Endometrium (tissue), 2 donors: Measurements from ENCODE around the gene FAM161B.
"Not testable (repeated sequence)": the region's sequence is repeated elsewhere in the genome, so short reads cannot be mapped to it uniquely, and the experiment has no call there.

Source experiments
- FAIRE-seq: peaks from 2 replicates; lab custom pipeline; 2012; peaks lifted over from hg19 to GRCh38; lab: Jason Lieb, UNC
- donor health status: control.
- donor health status: control.

The FAM161B gene

GRCh38 chr14:73942180-73942579 lies 7.7 kb downstream of the FAM161B start:
- no peak for FAIRE-seq

DNA sequence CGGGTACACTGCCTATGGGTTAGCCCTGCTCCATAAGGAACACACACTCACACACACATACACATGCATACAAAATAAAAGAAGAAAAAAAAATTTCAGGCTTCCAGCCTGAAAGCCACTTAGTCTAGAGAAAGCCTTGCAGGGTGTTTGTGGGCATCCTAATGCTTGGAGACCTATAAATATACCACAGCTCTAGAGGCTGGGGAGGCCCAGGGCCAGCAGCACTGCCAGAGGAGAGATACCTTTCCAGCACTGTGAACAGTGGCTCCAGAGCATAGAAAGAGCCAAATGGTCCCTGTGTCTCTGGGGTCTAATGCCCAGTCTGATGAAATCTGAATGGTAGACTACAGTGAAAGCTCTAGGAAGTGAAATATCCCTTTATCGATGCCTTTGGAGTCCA lies 12.9 kb downstream of the FAM161B start:
- FAIRE-seq: no peak

GRCh38 chr14:73936548-73936947 lies 13.3 kb downstream of the FAM161B start:
- FAIRE-seq: no peak

GRCh38 chr14:73935666-73936065 lies 14.2 kb downstream of the FAM161B start:
- no peak for FAIRE-seq

GRCh38 chr14:73924337-73924736 lies 25.6 kb downstream of the FAM161B start:
- no peak for FAIRE-seq

GRCh38 chr14:73919457-73919856 lies 30.4 kb downstream of the FAM161B start:
- not testable (repeated sequence) for FAIRE-seq

GRCh38 chr14:73916324-73916723 lies 33.6 kb downstream of the FAM161B start:
- FAIRE-seq: no peak

DNA sequence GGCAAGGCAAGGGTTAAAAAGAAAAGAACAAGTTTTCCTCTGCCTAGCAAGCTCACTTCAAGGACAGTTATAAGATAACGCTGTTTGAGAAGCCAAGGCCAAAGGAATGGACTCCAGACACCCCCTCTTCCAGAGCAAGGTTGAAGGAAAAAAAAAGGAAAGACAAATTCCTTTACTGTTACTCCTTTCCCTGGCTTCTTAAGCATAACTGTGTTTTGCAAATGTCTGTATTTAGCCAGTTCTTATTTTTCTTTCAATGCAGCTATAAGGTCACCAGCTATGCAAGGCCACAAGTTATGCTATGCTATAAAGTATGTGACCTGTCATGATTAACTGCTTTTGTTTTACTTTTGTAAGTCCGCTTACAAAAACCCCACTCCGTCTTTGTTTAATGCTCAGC lies 36.6 kb downstream of the FAM161B start:
- no peak for FAIRE-seq

- no peak for FAIRE-seq
Observed at GRCh38 chr14:73909681-73910080, 40.2 kb downstream of the FAM161B start.

DNA sequence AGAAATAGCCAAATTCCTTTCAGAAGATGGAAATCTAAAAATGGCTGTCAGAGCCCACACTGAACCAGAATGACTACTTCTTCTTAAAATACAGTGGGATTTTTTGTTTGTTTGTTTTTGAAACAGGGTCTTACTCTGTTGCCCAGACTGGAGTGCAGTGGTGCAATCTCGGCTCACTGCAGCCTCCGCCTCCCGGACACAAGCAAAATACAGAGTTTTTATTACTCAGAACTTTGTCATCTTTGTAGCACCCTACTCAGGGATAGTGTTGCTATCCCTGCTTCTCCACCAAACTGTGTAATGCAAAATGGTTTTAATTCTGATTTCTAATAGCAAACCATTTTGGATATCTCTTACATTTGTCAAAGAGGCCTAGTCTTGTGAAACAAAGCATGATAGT lies 46.9 kb downstream of the FAM161B start:
- no peak for FAIRE-seq

- no peak for FAIRE-seq
Observed at GRCh38 chr14:73896521-73896920, 53.4 kb downstream of the FAM161B start.

- FAIRE-seq: no peak
Observed at GRCh38 chr14:73895939-73896338, 54.0 kb downstream of the FAM161B start.

DNA sequence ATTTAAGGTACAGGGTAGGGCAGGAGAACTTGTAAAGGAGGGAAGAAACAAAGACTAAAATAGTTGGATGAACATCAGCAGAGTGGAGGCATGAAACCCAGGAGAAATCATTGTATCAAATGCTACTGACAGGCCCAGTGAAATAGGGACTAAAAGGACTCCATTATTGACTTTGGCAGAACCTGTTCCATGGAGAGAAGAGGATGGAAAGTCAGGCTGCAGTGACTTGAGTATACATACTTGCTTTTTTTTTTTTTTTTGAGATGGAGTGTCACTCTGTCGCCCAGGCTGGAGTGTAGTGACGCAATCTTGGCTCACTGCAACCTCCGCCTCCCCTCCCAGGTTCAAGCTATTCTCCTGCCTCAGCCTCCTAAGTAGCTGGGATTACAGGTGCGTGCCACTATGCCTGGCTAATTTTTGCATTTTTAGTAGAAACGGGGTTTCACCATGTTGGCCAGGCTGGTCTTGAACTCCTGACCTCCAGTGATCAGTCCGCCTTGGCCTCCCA lies 55.7 kb downstream of the FAM161B start:
- FAIRE-seq: not testable (repeated sequence)

DNA sequence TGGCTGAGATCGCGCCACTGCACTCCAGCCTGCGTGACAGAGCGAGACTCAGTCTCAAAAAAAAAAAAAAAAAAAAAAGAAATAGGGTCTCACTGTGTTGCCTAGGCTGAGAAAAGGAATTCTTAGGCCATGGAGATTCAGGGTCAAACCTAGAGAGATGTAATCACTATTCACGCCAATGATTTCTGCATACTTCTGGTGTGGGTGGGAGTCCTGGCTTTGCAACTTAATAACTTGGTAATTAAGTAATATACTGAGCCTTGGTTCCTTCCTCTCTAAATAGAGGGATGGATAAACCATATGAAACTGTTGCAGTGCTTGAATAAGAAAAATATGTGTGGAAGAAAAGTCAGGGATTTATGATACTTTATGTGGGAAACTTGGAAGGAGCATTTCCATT lies 60.5 kb downstream of the FAM161B start:
- no peak for FAIRE-seq

- FAIRE-seq: no peak
Observed at GRCh38 chr14:73888971-73889370, 60.9 kb downstream of the FAM161B start.

- FAIRE-seq: no peak
Observed at GRCh38 chr14:73888460-73888725, 61.5 kb downstream of the FAM161B start.

GRCh38 chr14:73887694-73888459 lies 62.0 kb downstream of the FAM161B start:
- FAIRE-seq: no peak

GRCh38 chr14:73887318-73887616 lies 62.6 kb downstream of the FAM161B start:
- FAIRE-seq: no peak

DNA sequence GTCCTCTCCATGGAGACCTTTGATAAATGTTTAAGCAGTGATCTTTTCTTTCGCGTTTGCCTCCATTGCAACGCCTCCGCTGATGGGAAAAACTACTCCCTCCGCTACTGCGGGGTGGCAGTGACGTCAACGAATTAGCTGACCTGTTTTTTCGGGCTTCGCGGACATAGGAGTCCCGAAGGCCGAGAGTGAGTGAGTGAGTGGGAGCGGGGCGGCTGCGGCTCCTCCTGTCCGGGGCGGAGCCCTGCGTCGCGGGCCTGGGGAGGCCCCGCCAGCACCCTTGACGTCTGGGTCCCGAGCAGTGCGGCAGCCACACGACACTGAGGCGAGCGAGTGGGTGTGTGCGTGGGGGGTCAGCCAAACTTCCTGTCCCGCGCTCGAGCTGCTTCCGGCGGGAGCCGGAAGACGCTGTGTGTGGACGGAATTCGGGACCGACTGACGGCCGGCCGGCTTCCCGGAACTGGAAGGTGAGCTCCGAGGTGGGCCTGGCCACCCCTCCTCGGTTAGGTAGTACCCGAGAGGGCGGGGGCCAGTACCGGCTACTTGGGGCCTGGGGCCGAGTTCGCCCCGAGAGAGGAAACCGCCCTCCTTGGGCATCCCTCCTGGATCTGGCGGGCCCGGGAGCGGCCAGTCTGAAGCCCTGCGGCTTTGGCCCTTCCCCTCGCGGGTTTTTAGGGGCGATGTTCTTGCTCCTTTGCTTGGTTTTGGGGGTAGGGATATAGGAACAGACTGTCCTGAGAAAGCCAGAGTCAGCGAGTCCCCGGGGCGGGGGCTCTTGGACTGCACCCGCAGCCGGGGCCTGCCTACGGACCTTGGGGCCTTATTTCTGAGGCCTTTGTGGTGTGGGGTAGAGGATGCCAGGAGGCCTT lies 63.2 kb downstream of the FAM161B start, which contains the start of gene ZNF410:
TSS of gene ZNF410 (plus strand) at position 411 of the 869 bp plus-strand sequence. CDS start 5,317 bp downstream, outside the sequence.
- peak; percentile 92 for FAIRE-seq

GRCh38 chr14:73884438-73885190 lies 65.3 kb downstream of the FAM161B start:
- peak; percentile 74 for FAIRE-seq
